HepG2 (cell line): ENCODE results near the gene SP3. TPM values are rescaled to one million over a fixed set of nuclear protein-coding genes. Genes with fewer than 3 reads are reported as not detected.
A peak's percentile ranks its signal among the peaks of the same experiment; 100 is the strongest.

Source experiments
- ASH2L ChIP-seq: fragments of 300-600, 200-600 bp; sonication (generic); IDR thresholded peaks from 2 replicates; pipeline ENCODE4 v1.7.0; 2017; ENCODE audit warnings: low read depth, mild to moderate bottlenecking, moderate library complexity, mixed read lengths, low read length; ENCODE audit not compliant: insufficient read length
- EP300 ChIP-seq, 3 experiments: sonication (generic) in 1 of 3; formaldehyde crosslinking in 1 of 3; IDR thresholded peaks; 2 replicates each; pipeline versions ENCODE4 v1.5.1 to v1.6.1; 2011 to 2020; ENCODE audit warnings: low read depth in 2 of 3, low read length in 2 of 3, borderline replicate concordance in 1 of 3, improper control_type of control experiment in 1 of 3, mild to moderate bottlenecking in 1 of 3, missing genetic modification reagents in 1 of 3, moderate library complexity in 1 of 3
- KMT2A ChIP-seq: sonication (generic); formaldehyde crosslinking; IDR thresholded peaks from 2 replicates; pipeline ENCODE4 v1.4.0; 2020; ENCODE audit warnings: missing genetic modification reagents
- PHF8 ChIP-seq: sonication (generic); formaldehyde crosslinking; IDR thresholded peaks from 2 replicates; pipeline ENCODE4 v1.5.0; 2020; ENCODE audit warnings: missing genetic modification reagents
- RNF219 ChIP-seq: sonication (generic); formaldehyde crosslinking; IDR thresholded peaks from 2 replicates; pipeline ENCODE4 v1.5.0; 2020; ENCODE audit warnings: mild to moderate bottlenecking, missing genetic modification reagents
- ZNF276 ChIP-seq: sonication (generic); formaldehyde crosslinking; IDR thresholded peaks from 2 replicates; pipeline ENCODE4 v1.4.0; 2020; ENCODE audit warnings: mild to moderate bottlenecking, low read depth, missing genetic modification reagents
- ZNF501 ChIP-seq: sonication (generic); formaldehyde crosslinking; IDR thresholded peaks from 2 replicates; pipeline ENCODE4 v1.5.1; 2020; ENCODE audit warnings: mild to moderate bottlenecking, moderate library complexity, missing genetic modification reagents
- polyA plus RNA-seq, 8 experiments: library from polyadenylated mRNA; depleted of rRNA in 3 of 8; stranded (reverse) in 7 of 8; unstranded in 1 of 8; fragments of >200 nt; fragmentation: Illumina TruSeq in 4 of 8; extraction: Trizol in 4 of 8; gene quantifications; 2 replicates each; pipeline versions ENCODE4 v1.2.1 to v1.2.3, GENCODE V29; 2011 to 2016; ENCODE audit warnings: low read depth in 4 of 8, missing spikeins in 1 of 8, mixed read lengths in 1 of 8; ENCODE audit not compliant: insufficient read depth in 1 of 8
- total RNA-seq, 5 experiments: library from RNA; depleted of rRNA; stranded (reverse); fragments of >200 nt; fragmentation: Illumina TruSeq; extraction: Trizol; gene quantifications; 2 replicates each; pipeline ENCODE4 v1.2.3, GENCODE V29; 2016; ENCODE audit warnings: low read depth in 1 of 5

The SP3 gene
- total and polyA plus RNA-seq, 2 of the 13 experiments (the other 11 are each of a cell fraction or from before 2014, with no cell fraction given): 57.3 to 132 TPM

- TF ChIP-seq PHF8 (CRISPR knock-in tag) (0 out of 2 replicates have a peak, but pooled peaks have one; percentile 9), ZNF501 (CRISPR knock-in tag) (peak; percentile 35; the same call in 1 of the 2 replicates), ASH2L (peak; percentile 49), KMT2A (CRISPR knock-in tag) (0 out of 2 replicates have a peak, but pooled peaks have one; percentile 3), RNF219 (CRISPR knock-in tag) (no peak), ZNF276 (CRISPR knock-in tag) (0 out of 2 replicates have a peak, but pooled peaks have one; percentile 9), EP300 (IDR thresholded peaks at IDR 0.05; ENCODE audit: low read depth in 2 of 2, low read length in 2 of 2) (0 out of 4 replicates have a peak, but pooled peaks of 1 of the 2 experiments have one; percentile 0), EP300 (CRISPR knock-in tag; IDR thresholded peaks at IDR 0.05; ENCODE audit: borderline replicate concordance) (no peak)
- TF ChIP-seq, all 625 proteins: peak for 13
These were observed 1.8 kb downstream of the SP3 start (continued) for GRCh38 chr2:173963323-173963816.
